HG03066 (cell line): ENCODE results near the gene ACP7.
"Not testable (repeated sequence)": the region's sequence is repeated elsewhere in the genome, so short reads cannot be mapped to it uniquely, and the experiment has no call there.

Experiments
- ATAC-seq: cut with Tn5 transposase; IDR thresholded peaks from one replicate; pipeline ENCODE4 v1.9.1; 2021; ENCODE audit warnings: low read depth; ENCODE audit not compliant: unreplicated experiment

ACP7 gene

DNA sequence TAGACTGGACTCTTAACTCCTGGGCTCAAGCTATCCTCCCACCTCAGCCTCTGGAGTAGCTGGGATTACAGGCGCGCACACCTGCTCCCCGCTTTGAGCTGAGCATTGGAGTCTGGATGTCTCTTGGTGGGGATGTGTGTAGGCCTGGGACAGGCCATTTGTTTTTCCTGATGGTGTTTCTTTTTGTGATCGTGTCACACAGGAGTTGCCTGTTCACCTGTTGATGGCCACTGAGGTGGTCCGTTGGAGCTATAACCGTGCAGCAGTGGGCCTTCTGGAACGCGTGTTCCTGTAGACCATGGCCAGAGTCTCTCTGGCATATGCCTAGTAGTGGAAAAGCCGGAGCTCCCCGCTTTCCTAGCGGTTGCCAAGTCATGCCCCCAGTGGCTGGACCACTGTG is 44.9 kb downstream of the ACP7 start:
- no peak for ATAC-seq

- no peak for ATAC-seq
Measured at GRCh38 chr19:39130337-39131254, 46.4 kb downstream of the ACP7 start.

DNA sequence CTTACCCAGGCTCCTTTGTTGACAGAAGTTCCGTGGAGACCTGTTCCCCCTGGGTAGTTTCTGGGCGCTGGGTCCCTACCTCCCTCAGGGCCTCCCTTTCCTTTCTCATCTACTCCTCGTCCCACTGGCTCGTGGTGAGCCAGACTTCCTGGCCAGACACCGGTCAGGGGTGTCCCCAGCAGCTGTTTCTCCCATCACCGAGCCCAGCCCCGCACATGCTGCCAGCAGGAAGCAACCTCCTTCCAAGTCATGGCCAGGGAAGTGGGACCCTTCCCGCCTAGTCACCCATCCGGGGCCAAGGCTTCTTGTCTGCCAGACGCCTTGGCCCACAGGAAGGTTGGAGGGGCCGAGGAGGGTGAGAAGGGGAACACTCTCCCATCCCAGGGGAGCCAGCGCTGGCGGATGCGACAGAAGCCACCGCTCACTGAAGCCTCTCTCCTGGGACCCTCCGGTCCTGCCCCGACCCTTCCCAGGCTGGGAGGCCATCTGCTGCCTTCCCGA is 47.1 kb downstream of the ACP7 start:
- no peak for ATAC-seq

GRCh38 chr19:39132344-39132969 is 48.3 kb downstream of the ACP7 start:
- ATAC-seq = no peak

DNA sequence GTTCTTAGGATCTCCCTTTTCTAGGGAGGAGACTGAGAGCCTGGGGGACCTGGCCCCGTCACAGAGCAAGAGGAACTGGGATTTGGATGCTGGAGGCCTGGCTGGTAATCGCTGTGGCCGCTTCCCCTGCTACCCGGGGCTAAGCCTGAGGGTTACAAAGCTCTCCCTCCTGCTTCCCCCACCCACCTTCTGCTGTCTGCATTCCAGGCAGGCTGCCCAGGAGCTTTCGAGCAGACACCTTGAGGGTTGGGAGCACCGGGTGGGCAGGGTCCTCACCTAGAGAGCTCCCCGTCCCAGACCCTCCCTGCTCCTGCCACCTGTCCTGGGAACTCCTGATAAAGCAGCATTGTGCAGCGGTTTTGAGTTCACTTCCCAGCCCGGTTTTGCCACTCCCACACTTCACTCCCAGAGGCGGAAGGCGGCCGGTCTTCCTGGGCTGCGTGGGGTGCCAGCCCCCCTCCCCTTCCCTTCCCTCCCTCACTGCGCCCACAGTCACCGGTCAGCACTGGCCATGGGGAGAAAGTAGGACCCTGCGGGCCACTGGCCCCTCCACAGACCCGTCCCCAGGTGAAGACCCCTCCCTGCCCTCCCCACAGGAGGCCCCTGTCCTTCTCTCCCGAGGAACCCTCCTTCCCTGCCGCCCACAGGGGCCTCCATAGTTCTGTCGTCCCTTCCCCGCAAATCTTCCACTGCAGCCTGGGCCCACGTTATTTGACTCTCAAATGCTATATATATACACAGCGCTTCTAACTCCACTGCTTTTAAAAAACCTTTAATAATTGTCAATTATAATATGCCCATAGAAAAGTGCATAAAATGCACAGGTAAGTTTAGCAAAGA is 49.5 kb downstream of the ACP7 start:
- no peak for ATAC-seq

- no peak for ATAC-seq
Measured at GRCh38 chr19:39135701-39136100, 51.5 kb downstream of the ACP7 start.

- no peak for ATAC-seq
Measured at GRCh38 chr19:39136225-39136940, 52.2 kb downstream of the ACP7 start.

DNA sequence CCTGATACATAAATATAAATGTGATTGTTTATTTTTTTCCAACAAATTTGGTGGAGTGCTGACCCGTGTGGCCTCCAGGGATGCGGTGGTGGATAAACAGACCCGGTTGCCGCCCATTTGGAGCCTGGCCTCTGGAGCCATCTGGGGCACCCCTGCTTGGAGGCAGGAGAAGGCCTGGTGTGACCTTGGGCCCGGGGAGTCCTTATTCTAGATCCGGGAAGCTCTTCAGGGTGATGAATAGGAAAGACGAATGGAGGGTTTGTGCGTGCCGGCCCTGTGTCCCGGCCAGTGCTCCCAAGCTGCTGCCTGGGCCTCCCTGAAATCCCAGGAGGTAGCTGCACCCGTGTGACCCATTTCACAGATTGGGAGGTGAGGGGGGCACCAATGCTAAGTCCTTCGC is 53.0 kb downstream of the ACP7 start:
- ATAC-seq = no peak

- no peak for ATAC-seq
Measured at GRCh38 chr19:39138221-39139211, 54.3 kb downstream of the ACP7 start.

DNA sequence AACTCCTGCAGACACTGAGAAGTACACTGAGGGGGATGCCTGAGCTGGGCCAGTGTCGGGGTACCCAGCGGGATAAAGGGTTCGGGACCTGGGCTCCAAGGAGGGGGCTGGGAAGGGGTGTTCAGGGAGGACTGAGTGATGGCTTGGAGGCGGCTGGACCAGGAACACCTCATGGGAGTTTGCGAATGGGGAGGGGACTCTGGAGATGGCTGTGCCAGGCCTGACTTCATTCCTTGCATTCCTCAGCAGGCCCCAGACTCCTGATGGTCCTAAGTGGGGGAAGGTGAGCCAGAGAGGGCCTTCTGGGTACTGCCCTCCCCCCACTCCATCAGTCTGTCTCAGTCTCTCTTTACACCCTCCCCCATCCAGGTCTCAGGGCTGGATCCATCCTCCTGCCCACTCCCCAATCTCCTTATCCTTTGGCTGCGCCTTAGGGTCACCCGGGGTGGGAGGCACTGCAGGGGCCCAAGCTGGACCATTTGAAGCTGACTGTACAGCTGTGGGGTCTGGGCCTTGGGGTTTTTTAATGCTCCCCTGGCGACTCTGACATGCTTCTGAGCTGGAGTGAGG is 55.2 kb downstream of the ACP7 start:
- ATAC-seq = no peak

DNA sequence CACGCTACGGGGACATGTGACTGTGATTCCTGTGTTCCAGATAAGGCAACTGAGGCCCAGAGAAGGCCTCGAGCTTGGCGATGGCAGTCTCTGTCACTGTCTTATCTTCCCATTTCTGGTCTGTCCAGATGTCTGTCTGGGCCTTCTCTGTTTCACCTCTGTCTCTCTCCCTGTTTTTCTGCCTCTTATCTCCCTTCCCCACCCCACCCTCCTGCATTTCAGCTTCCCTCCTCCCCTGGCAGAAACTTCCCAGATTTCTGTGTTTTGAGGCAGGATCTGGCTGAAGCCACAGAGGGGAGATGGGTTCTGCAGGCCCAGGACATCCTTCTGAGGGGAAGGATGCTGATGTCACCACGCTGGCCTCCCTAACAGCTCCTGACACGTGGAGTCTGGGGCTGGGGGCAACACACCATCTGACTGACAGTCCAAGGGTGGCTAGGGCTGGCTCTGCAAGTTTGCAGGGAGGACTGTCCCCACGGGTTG is 55.8 kb downstream of the ACP7 start:
- ATAC-seq = no peak

DNA sequence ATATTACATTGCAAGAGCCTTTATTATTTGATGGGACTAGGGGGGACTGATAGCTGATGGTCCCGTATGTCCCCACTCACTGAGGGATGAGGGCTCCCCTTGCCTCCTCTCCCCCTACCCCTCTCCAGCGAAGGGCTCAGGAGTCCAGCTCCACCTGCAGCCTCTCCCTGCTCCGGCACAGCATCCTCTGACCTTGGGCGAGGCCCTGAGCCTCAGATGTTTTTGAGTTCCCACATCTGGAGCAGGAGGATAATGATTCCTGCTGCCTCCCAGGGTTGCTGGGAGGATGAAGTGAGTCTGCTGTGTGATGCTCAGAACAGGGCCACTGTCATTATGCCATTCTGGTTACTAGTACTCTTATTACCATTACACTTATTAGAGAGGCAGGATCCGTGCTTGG is 56.4 kb downstream of the ACP7 start:
- ATAC-seq = no peak

GRCh38 chr19:39141929-39142328 is 57.8 kb downstream of the ACP7 start:
- no peak for ATAC-seq

GRCh38 chr19:39142630-39143029 is 58.5 kb downstream of the ACP7 start:
- no peak for ATAC-seq

DNA sequence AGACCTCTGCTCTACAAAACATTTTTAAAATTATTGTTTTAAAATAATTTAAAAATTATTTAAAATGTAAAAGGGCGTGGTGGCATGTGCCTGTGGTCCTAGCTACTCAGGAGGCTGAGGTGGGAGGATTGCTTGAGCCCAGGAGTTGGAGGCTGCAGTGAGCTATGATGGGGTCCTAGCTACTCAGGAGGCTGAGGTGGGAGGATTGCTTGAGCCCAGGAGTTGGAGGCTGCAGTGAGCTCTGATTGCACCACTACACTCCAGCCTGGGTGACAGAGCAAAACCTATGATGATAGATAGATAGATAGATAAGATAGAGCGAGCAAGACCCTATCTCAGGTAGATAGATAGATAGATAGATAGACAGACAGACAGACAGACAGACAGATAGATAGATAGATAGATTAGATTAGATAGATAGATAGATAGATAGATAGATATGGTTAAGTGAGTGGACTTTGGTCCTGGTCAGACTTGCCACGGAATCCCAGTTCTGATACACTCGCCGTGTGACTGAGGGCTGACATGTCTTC is 59.7 kb downstream of the ACP7 start:
- ATAC-seq = not testable (repeated sequence)

DNA sequence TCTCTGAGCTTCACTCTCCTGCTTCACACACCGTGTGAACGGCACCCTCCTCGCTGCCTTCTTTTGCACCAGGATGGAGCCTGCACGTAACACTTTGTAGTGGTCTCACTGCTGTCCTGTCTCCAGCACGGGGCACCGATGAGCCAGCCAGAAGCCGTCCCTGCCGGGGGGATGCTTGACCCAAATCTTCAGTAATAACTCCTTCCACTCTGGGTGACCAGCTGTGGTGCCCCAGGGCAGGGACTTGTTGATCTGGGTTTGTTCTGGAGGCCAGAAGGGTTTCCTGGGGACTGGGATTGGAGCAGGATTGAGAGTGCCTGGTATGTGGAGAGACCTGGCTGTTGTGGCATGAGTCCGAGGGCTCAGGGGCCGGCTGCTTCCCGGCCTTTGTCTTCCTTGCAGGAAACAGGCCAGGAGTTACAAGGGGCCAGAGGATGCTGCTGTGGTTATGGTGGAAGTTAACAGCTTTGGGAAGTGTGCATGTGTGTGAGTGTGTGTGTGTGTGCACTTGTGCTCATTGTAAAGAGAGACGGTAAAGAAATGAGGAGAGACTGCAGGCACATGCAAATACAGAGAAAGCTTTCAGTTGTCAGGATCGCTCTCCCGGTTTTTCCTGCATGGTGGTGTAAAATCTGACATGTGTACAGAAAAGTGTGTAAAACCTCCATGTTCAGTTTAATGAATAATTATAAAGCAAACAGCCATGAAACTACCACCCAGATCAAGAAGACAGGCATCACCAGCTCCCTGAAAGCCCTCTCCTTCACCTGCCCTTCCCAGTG is 60.3 kb downstream of the ACP7 start:
- ATAC-seq = no peak

GRCh38 chr19:39145180-39145953 is 61.2 kb downstream of the ACP7 start:
- ATAC-seq = no peak
